Right lobe of liver (tissue), 4 donors: ENCODE data around the gene CNBD2.

Experiments
- POLR2A ChIP-seq: fragments of 450-650 bp; IDR thresholded peaks from one replicate; pipeline ENCODE4 v1.6.1; 2017; ENCODE audit warnings: antibody characterized with exemption, mild to moderate bottlenecking
- TF ChIP-seq, protein P1 (sequence below), 4 donors: fragments of 200-600 bp in 3 of 4; fragments of 450-650 bp in 1 of 4; IDR thresholded peaks; one replicate each; pipeline versions ENCODE4 v1.5.1 to v1.8.0; 2016 to 2022; ENCODE audit warnings: antibody characterized with exemption in 4 of 4, mild to moderate bottlenecking in 2 of 4
- donor health status: DM: no; HTN: no; CAD: no.
- donor health status: DM: no; HTN: no; CAD: no.
- donor health status: DM: no; HTN: yes; CAD: no.

DNA sequence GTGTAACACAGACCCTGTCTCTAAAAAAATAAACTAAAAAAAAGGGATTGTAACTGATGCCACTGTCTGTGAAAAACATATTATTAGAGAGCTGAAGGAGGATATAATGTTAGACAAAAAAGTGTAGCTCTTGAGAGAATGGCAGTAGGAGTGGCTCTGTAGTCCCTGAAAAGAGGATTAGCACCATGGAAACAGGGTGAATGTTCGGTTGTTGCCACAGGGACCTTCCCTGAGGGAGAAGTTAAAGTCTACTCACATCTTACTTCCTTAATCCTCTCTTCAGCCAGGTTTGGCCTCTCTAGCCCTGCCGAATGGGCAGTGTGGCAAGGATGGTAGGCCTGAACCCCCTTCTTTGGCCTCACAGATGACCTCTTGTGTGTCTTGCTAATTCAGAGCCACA is 26.1 kb upstream of the CNBD2 start:
- TF ChIP-seq, protein P1, sequence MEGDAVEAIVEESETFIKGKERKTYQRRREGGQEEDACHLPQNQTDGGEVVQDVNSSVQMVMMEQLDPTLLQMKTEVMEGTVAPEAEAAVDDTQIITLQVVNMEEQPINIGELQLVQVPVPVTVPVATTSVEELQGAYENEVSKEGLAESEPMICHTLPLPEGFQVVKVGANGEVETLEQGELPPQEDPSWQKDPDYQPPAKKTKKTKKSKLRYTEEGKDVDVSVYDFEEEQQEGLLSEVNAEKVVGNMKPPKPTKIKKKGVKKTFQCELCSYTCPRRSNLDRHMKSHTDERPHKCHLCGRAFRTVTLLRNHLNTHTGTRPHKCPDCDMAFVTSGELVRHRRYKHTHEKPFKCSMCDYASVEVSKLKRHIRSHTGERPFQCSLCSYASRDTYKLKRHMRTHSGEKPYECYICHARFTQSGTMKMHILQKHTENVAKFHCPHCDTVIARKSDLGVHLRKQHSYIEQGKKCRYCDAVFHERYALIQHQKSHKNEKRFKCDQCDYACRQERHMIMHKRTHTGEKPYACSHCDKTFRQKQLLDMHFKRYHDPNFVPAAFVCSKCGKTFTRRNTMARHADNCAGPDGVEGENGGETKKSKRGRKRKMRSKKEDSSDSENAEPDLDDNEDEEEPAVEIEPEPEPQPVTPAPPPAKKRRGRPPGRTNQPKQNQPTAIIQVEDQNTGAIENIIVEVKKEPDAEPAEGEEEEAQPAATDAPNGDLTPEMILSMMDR (IDR thresholded peaks at IDR 0.05): no peak
- no peak for TF ChIP-seq POLR2A
